ENCODE results near the gene ICAM1. TPM values are rescaled to one million over a fixed set of nuclear protein-coding genes. Genes with fewer than 3 reads are reported as not detected.
A peak's percentile ranks its signal among the peaks of the same experiment; 100 is the strongest.

Gene ICAM1
- total and polyA plus RNA-seq, 2 of the 8 experiments (the other 6 are each of a cell fraction or from before 2014, with no cell fraction given), result 4.0 to 9.4 TPM

DNA sequence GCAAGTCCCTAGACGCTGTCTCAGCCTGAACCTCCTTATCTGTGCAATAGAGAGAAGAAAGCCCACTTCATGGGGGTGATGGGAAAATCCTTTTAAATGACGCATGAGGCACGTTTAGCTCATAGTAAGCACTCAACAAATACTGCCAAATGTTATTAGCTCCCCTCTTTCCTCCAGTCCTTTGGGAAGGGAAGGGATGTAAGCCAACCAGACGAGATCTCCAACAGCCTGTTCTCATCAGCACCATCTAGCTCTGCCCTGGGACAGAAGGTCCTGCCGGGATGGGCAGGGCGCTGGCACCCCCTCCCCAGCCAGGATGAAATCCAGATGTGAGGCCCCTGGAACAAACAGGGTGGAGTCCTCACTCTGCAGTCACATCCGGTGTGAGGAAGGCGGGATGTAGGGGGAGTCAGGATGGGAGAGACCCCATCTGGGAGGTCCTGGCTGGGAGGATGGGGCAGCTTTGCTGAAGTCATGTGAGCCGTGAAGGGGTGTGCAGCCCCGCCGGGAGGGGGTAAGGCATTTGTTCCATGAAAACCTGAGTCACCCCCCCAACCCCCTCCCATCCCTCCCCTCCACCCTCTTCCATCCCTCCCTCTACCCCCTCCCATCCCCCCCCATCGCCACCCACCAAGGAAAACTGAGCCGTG lies 44.4 kb upstream of the ICAM1 start:
- peaks cover 9% of the 10 kb centered on the region; the same call in 1 of the 2 replicates for H3K23me2 ChIP-seq (ENCODE audit: low read depth, low read length)
- no peak overlapping the region for H4K8ac ChIP-seq (ENCODE audit: extremely low read depth, insufficient read depth, low read length)
- H3K27ac ChIP-seq (ENCODE audit: low read depth, low read length), result peak overlapping the region; percentile 50; the same call in 1 of the 2 replicates
- H3K23ac ChIP-seq (ENCODE audit: insufficient read length), result no peak overlapping the region
- H4K20me1 ChIP-seq (replicated peaks in 1 of 2; ENCODE audit: control insufficient read depth in 1 of 2, insufficient read depth in 2 of 2, low read length in 2 of 2), result peaks cover 12% of the 10 kb centered on the region in 2 experiments
- H4K91ac ChIP-seq (replicated peaks; ENCODE audit: insufficient read length, low read length), result no peak overlapping the region
- 89% methylated on average over 11 of the region's 13 CpGs; no CpG with 5 or more reads in 1 of the 2 experiments for WGBS, 2 experiments (ENCODE audit: extremely low coverage in 1 of 2, insufficient coverage in 1 of 2, insufficient read length in 1 of 2, insufficient replicate concordance in 2 of 2, low coverage in 1 of 2, low lambda C conversion rate in 2 of 2, missing lambda C conversion rate in 1 of 2)
- DNase-seq (ENCODE audit: low read depth in 1 of 2, low spot score in 2 of 2) (no peak), FAIRE-seq (no peak)
- no peak overlapping the region for H2BK15ac ChIP-seq (ENCODE audit: low read length)
- H3K4me3 ChIP-seq (ENCODE audit: extremely low read depth in 1 of 4, insufficient read depth in 2 of 4, low read depth in 3 of 4, low read length in 4 of 4), result no peak overlapping the region
- ChIA-PET CTCF (ENCODE audit: partially characterized antibody) (interaction anchor here (0.5 to 6.4 kb wide), 9 partner anchors 10 to 1644 kb away, joined by 3 to 59 read pairs (median 9); no protein-coding TSS in a partner anchor), POLR2A (ENCODE audit: partially characterized antibody) (interaction anchor here (0.6 to 2.3 kb wide), 5 partner anchors 10 to 125 kb away, joined by 3 to 6 read pairs (median 4); partner anchors contain the start of gene DNMT1)
- no peak overlapping the region for H2BK5ac ChIP-seq (ENCODE audit: low read depth, low read length)
- H3K4me2 ChIP-seq (ENCODE audit: insufficient read depth in 1 of 2, low read depth in 2 of 2, low read length in 2 of 2), result no peak overlapping the region; a peak in 1 of 4 replicates
- no peak overlapping the region for H3K4ac ChIP-seq (replicated peaks; ENCODE audit: insufficient read length, low read depth, low read length)
- no peak overlapping the region for H2BK20ac ChIP-seq (ENCODE audit: low read length)
- H2BK12ac ChIP-seq (ENCODE audit: low read depth, low read length), result no peak overlapping the region
- no peak overlapping the region for H3K14ac ChIP-seq (ENCODE audit: insufficient read length)
- no peak overlapping the region for H3K56ac ChIP-seq (replicated peaks; ENCODE audit: insufficient read length, low read depth, low read length)
- H4K5ac ChIP-seq (ENCODE audit: insufficient read length, low read depth, low read length), result no peak overlapping the region
- H3K4me1 ChIP-seq (replicated peaks in 1 of 4; ENCODE audit: control insufficient read depth in 3 of 4, insufficient read depth in 4 of 4, low read length in 3 of 4), result peaks cover 3 to 5% (median 3%) of the 10 kb centered on the region in 4 experiments; a peak in 4 of 7 replicates
- TF ChIP-seq SUZ12 (IDR thresholded peaks at IDR 0.05; ENCODE audit: low read length) (no peak), GABPA (IDR thresholded peaks at IDR 0.05; ENCODE audit: borderline replicate concordance, insufficient read depth, low read length) (no peak), RFX5 (IDR thresholded peaks at IDR 0.05; ENCODE audit: borderline replicate concordance, low read depth, low read length) (no peak), GTF2F1 (IDR thresholded peaks at IDR 0.05; ENCODE audit: borderline replicate concordance, low read depth, low read length) (no peak), CBX5 (IDR thresholded peaks at IDR 0.05; ENCODE audit: low read depth, low read length) (no peak), SP1 (IDR thresholded peaks at IDR 0.05; ENCODE audit: low read depth, low read length) (no peak), SRF (IDR thresholded peaks at IDR 0.05; ENCODE audit: low read depth, low read length) (no peak), CBX8 (IDR thresholded peaks at IDR 0.05; ENCODE audit: borderline replicate concordance, low read depth, low read length) (no peak)
- TF ChIP-seq, protein P1, sequence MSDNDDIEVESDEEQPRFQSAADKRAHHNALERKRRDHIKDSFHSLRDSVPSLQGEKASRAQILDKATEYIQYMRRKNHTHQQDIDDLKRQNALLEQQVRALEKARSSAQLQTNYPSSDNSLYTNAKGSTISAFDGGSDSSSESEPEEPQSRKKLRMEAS (IDR thresholded peaks at IDR 0.05), result no peak
- no peaks in the 10 kb centered on the region for H3K27me3 ChIP-seq (replicated peaks in 1 of 4; ENCODE audit: control insufficient read depth in 3 of 4, extremely low read depth in 1 of 4, insufficient read depth in 3 of 4, low read length in 3 of 4)
- H3K9ac ChIP-seq (replicated peaks in 1 of 4; ENCODE audit: extremely low read depth in 1 of 4, low read depth in 3 of 4, low read length in 3 of 4), result peak overlapping the region in 1 of 4 experiments; percentile 18; a peak in 1 of 7 replicates
- H3K79me2 ChIP-seq (ENCODE audit: control insufficient read depth in 1 of 2, insufficient read depth in 2 of 2, low read length in 2 of 2), result peaks cover 0 to 16% of the 10 kb centered on the region in 2 experiments; a peak in 2 of 4 replicates
- no peak overlapping the region for H2BK120ac ChIP-seq (replicated peaks; ENCODE audit: low read depth, low read length)
- no peak overlapping the region for H2AFZ ChIP-seq (ENCODE audit: low read length)
- peak overlapping the region; percentile 19; the same call in 1 of the 2 replicates for H3K18ac ChIP-seq (ENCODE audit: extremely low read depth, low read length)
- peaks cover 11% of the 10 kb centered on the region for H3K79me1 ChIP-seq (ENCODE audit: low read depth, low read length)
- H2AK5ac ChIP-seq (ENCODE audit: low read depth, low read length), result peak overlapping the region; percentile 82; the same call in 1 of the 2 replicates
- peaks cover 0 to 3% (median under 1%) of the 10 kb centered on the region in 4 experiments; a peak in 3 of 8 replicates for H3K36me3 ChIP-seq (ENCODE audit: control insufficient read depth in 2 of 4, insufficient read depth in 4 of 4, low read length in 3 of 4)
- no peaks in the 10 kb centered on the region for H3K9me3 ChIP-seq (ENCODE audit: insufficient read depth in 2 of 2, low read depth in 1 of 2, low read length in 1 of 2)

Data from H1 (cell line).